H9 (cell line): ENCODE data around the gene S100A8. TPM values are rescaled to one million over a fixed set of nuclear protein-coding genes. Genes with fewer than 3 reads are reported as not detected.

Source experiments
- DNase-seq: peaks from one replicate; pipeline ENCODE4 v3.0.0-alpha.2; 2017
- H2AFZ ChIP-seq: one replicate; pipeline ENCODE4 v1.6.1; 2013; ENCODE audit warnings: mild to moderate bottlenecking, low read length, control low read depth, moderate library complexity
- H2AK5ac ChIP-seq: 2 replicates; pipeline ENCODE4 v1.6.1; 2013; ENCODE audit warnings: low read length, control low read depth, mixed read lengths; ENCODE audit not compliant: insufficient read length
- H2BK120ac ChIP-seq: one replicate; pipeline ENCODE4 v1.6.1; 2013; ENCODE audit warnings: low read depth, mild to moderate bottlenecking, low read length, control low read depth, inconsistent platforms; ENCODE audit not compliant: poor library complexity, severe bottlenecking
- H2BK12ac ChIP-seq: 2 replicates; pipeline ENCODE4 v1.6.1; 2013; ENCODE audit warnings: low read length, control low read depth, mixed read lengths, low read depth; ENCODE audit not compliant: insufficient read length
- H2BK15ac ChIP-seq: 2 replicates; pipeline ENCODE4 v1.6.1; 2013; ENCODE audit warnings: low read depth, low read length, control low read depth
- H2BK20ac ChIP-seq: one replicate; pipeline ENCODE4 v1.6.1; 2013; ENCODE audit warnings: low read depth, mild to moderate bottlenecking, low read length, control low read depth, inconsistent platforms; ENCODE audit not compliant: poor library complexity, severe bottlenecking
- H2BK5ac ChIP-seq: 2 replicates; pipeline ENCODE4 v1.6.1; 2013; ENCODE audit warnings: low read length, control low read depth, mixed read lengths; ENCODE audit not compliant: insufficient read length
- H3K14ac ChIP-seq: 2 replicates; pipeline ENCODE4 v1.6.1; 2013; ENCODE audit warnings: low read length, control low read depth; ENCODE audit not compliant: insufficient read depth
- H3K18ac ChIP-seq: 2 replicates; pipeline ENCODE4 v1.6.1; 2013; ENCODE audit warnings: low read depth, mild to moderate bottlenecking, mixed read lengths, low read length, control low read depth; ENCODE audit not compliant: insufficient read length
- H3K23ac ChIP-seq: 2 replicates; pipeline ENCODE4 v1.6.1; 2013; ENCODE audit warnings: low read length, control low read depth, mixed read lengths, low read depth; ENCODE audit not compliant: insufficient read length
- H3K23me2 ChIP-seq: 2 replicates; pipeline ENCODE4 v1.6.1; 2013; ENCODE audit warnings: low read depth, mild to moderate bottlenecking, mixed read lengths, low read length, control low read depth; ENCODE audit not compliant: insufficient read length, poor library complexity, severe bottlenecking
- H3K27ac ChIP-seq: 2 replicates; pipeline ENCODE4 v1.5.1; 2013; ENCODE audit warnings: low read length, control low read depth, mixed read lengths, low read depth; ENCODE audit not compliant: insufficient read length
- H3K27me3 ChIP-seq: 2 replicates; pipeline ENCODE4 v1.6.1; 2013; ENCODE audit warnings: low read length, control low read depth, inconsistent platforms; ENCODE audit not compliant: insufficient read depth
- H3K4ac ChIP-seq: 2 replicates; pipeline ENCODE4 v1.6.1; 2013; ENCODE audit warnings: low read depth, mild to moderate bottlenecking, control low read depth, inconsistent platforms, low read length, moderate library complexity
- H3K4me1 ChIP-seq: 2 replicates; pipeline ENCODE4 v1.6.1; 2013; ENCODE audit warnings: low read length, control low read depth, inconsistent platforms; ENCODE audit not compliant: insufficient read depth
- H3K4me2 ChIP-seq: 2 replicates; pipeline ENCODE4 v1.6.1; 2013; ENCODE audit warnings: low read length, control low read depth, mixed read lengths; ENCODE audit not compliant: insufficient read length, insufficient read depth
- H3K56ac ChIP-seq: 2 replicates; pipeline ENCODE4 v1.6.1; 2013; ENCODE audit warnings: low read depth, mild to moderate bottlenecking, mixed read lengths, low read length, control low read depth; ENCODE audit not compliant: insufficient read length
- H3K79me1 ChIP-seq: 2 replicates; pipeline ENCODE4 v1.6.1; 2013; ENCODE audit warnings: low read depth, mild to moderate bottlenecking, moderate library complexity, low read length, control low read depth, inconsistent platforms; ENCODE audit not compliant: insufficient read depth, poor library complexity, severe bottlenecking
- H3K79me2 ChIP-seq: 2 replicates; pipeline ENCODE4 v1.6.1; 2013; ENCODE audit warnings: low read length, control low read depth, inconsistent platforms; ENCODE audit not compliant: insufficient read depth
- H3K9ac ChIP-seq: 2 replicates; pipeline ENCODE4 v1.6.1; 2013; ENCODE audit warnings: low read length, control low read depth, mixed read lengths; ENCODE audit not compliant: insufficient read length; ENCODE audit errors: extremely low read depth
- H3K9me3 ChIP-seq: one replicate; pipeline ENCODE4 v1.6.1; 2013; ENCODE audit warnings: low read depth, low read length, inconsistent platforms; ENCODE audit not compliant: control insufficient read depth
- H3T11ph ChIP-seq: one replicate; pipeline ENCODE4 v1.6.1; 2013; ENCODE audit warnings: mild to moderate bottlenecking, low read length, control low read depth, inconsistent platforms
- H4K20me1 ChIP-seq: one replicate; pipeline ENCODE4 v1.6.1; 2013; ENCODE audit not compliant: control insufficient read depth, insufficient read length, insufficient read depth
- H4K5ac ChIP-seq: 2 replicates; pipeline ENCODE4 v1.6.1; 2013; ENCODE audit warnings: low read depth, mild to moderate bottlenecking, mixed read lengths, low read length, control low read depth; ENCODE audit not compliant: insufficient read length
- H4K8ac ChIP-seq: replicated peaks from 2 replicates; pipeline ENCODE4 v1.6.1; 2013; ENCODE audit warnings: low read length, control low read depth, mixed read lengths, low read depth; ENCODE audit not compliant: insufficient read length
- H4K91ac ChIP-seq: 2 replicates; pipeline ENCODE4 v1.6.1; 2013; ENCODE audit warnings: low read depth, mild to moderate bottlenecking, moderate library complexity, mixed read lengths, low read length, control low read depth; ENCODE audit not compliant: insufficient read length
- H3K27ac Mint-ChIP-seq, 3 experiments: 2 replicates in 2 of 3; 3 replicates in 1 of 3; pipeline ENCODE4 v1.8.0; 2020 to 2021; ENCODE audit warnings: mixed read lengths in 3 of 3, mild to moderate bottlenecking in 1 of 3, moderate library complexity in 1 of 3
- H3K27me3 Mint-ChIP-seq: 2 replicates; pipeline ENCODE4 v1.8.0; 2021; ENCODE audit warnings: low read depth, mild to moderate bottlenecking, moderate library complexity, mixed read lengths
- H3K36me3 Mint-ChIP-seq, 3 experiments: 2 replicates in 2 of 3; 3 replicates in 1 of 3; pipeline ENCODE4 v1.8.0; 2020 to 2021; ENCODE audit warnings: low read depth in 3 of 3, mixed read lengths in 3 of 3; ENCODE audit not compliant: insufficient read depth in 1 of 3
- H3K4me1 Mint-ChIP-seq, 2 experiments: 2 replicates each; pipeline ENCODE4 v1.8.0; 2020; ENCODE audit warnings: mixed read lengths in 2 of 2
- H3K4me3 Mint-ChIP-seq, 2 experiments: 2 replicates in 1 of 2; 3 replicates in 1 of 2; pipeline ENCODE4 v1.8.0; 2020 to 2021; ENCODE audit warnings: mild to moderate bottlenecking in 2 of 2, mixed read lengths in 2 of 2, moderate library complexity in 1 of 2
- H3K9me3 Mint-ChIP-seq, 2 experiments: 2 replicates in 1 of 2; 3 replicates in 1 of 2; pipeline ENCODE4 v1.8.0; 2020; ENCODE audit warnings: mild to moderate bottlenecking in 2 of 2, mixed read lengths in 2 of 2, moderate library complexity in 1 of 2
- CTCF ChIP-seq: fragments of 200-600 bp; sonication (generic); conservative IDR thresholded peaks from 3 replicates; pipeline ENCODE4 v1.8.0; 2021; ENCODE audit warnings: antibody characterized with exemption, mild to moderate bottlenecking
- WGBS: extraction: QIAGEN DNeasy Blood & Tissue Kit; methylation state at CpG from one replicate; pipeline ENCODE4 v1.1.7; 2013; ENCODE audit warnings: missing lambda C conversion rate, low lambda C conversion rate, mixed read lengths; ENCODE audit not compliant: insufficient read length; ENCODE audit errors: extremely low coverage; 5-methylcytosine and 5-hydroxymethylcytosine counted together
- total RNA-seq: library from RNA; stranded (reverse); gene quantifications from 2 replicates; pipeline ENCODE4 v1.2.1, GENCODE V29; 2021

S100A8 gene
- total RNA-seq, 1 experiment from 2014 or later = not detected

DNA sequence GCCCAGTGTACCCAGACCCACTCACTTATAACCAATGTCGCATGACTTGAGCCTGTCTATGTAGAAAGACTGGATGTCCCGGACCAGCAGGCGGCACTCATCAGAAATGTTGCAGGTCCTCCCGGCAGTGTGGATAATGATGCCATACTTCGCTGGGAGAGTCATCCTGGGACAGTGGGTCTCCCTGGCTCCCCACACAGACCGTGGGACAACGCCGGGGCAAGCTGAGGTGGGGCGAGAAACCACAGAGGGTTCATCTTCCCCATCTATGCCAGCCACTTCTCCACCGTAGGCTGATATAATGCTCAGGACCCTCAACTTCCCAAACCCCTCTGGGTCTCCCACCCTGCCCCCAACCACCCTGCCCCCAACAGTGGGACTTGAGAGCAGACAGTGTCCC is 50.5 kb downstream of the S100A8 start:
- Histone ChIP-seq H2BK20ac (no peak overlapping the region), H3K23ac (no peak overlapping the region), H3K18ac (no peak overlapping the region), H2BK120ac (no peak overlapping the region), H3K4me2 (no peak overlapping the region), H3K27ac (no peak overlapping the region), H3K4ac (no peak overlapping the region), H2AFZ (no peak overlapping the region), H3K4me1 (no peaks in the 10 kb centered on the region), H3K79me1 (no peaks in the 10 kb centered on the region), H3K79me2 (no peaks in the 10 kb centered on the region), H3K9ac (no peak overlapping the region), H4K20me1 (no peaks in the 10 kb centered on the region), H2AK5ac (no peak overlapping the region), H2BK5ac (no peak overlapping the region), H3K23me2 (no peaks in the 10 kb centered on the region), H3K9me3 (no peaks in the 10 kb centered on the region), H4K5ac (no peak overlapping the region), H4K8ac (no peak overlapping the region), H3T11ph (no peak overlapping the region), H2BK15ac (no peak overlapping the region), H4K91ac (no peak overlapping the region), H2BK12ac (no peak overlapping the region), H3K56ac (no peak overlapping the region), H3K27me3 (no peaks in the 10 kb centered on the region), H3K14ac (no peak overlapping the region; the same call in 1 of the 2 replicates)
- no peak overlapping the region for H3K4me3 Mint-ChIP-seq
- no peak for DNase-seq
- H3K9me3 Mint-ChIP-seq = peaks cover 0 to 2% of the 10 kb centered on the region in 2 experiments; a peak in 1 of 5 replicates
- H3K27me3 Mint-ChIP-seq = peaks cover 15% of the 10 kb centered on the region
- H3K4me1 Mint-ChIP-seq = peaks cover 0 to 5% of the 10 kb centered on the region in 2 experiments; a peak in 2 of 4 replicates
- H3K27ac Mint-ChIP-seq = no peak overlapping the region
- no peak for TF ChIP-seq CTCF
- H3K36me3 Mint-ChIP-seq = no peaks in the 10 kb centered on the region
- no CpG with 5 or more reads among the region's 10 CpGs for WGBS

Other genes starting within 250 kb of the S100A8 start
- not detected in 2 replicates for gene SPRR2G, start 240.2 kb downstream of the S100A8 start, total RNA-seq
- gene LELP1, start 187.6 kb downstream of the S100A8 start, total RNA-seq = not detected in 2 replicates
- not detected in 2 replicates for gene PRR9, start 173.5 kb downstream of the S100A8 start, total RNA-seq
- not detected in 2 replicates for gene LORICRIN, start 131.4 kb downstream of the S100A8 start, total RNA-seq
- not detected in 2 replicates for gene PGLYRP3, start 78.1 kb downstream of the S100A8 start, total RNA-seq
- gene PGLYRP4, start 42.2 kb downstream of the S100A8 start, total RNA-seq = not detected in 2 replicates
- not detected in 2 replicates for gene S100A9, start 33.2 kb downstream of the S100A8 start, total RNA-seq
- not detected in 2 replicates for gene S100A12, start 15.5 kb downstream of the S100A8 start, total RNA-seq
- not detected in 2 replicates for gene S100A7A, start 25.4 kb upstream of the S100A8 start, total RNA-seq
- not detected in 2 replicates for gene S100A7, start 69.6 kb upstream of the S100A8 start, total RNA-seq
- gene S100A6, start 144.9 kb upstream of the S100A8 start, total RNA-seq = not detected in 2 replicates
- gene S100A5, start 149.9 kb upstream of the S100A8 start, total RNA-seq = not detected in 2 replicates
- gene S100A4, start 154.7 kb upstream of the S100A8 start, total RNA-seq = 9.0 and 9.3 TPM in 2 replicates
- not detected in 2 replicates for gene S100A3, start 158.2 kb upstream of the S100A8 start, total RNA-seq
- 0.57 and 0.92 TPM in 2 replicates for gene S100A2, start 174.8 kb upstream of the S100A8 start, total RNA-seq
- 8.0 and 8.2 TPM in 2 replicates for gene S100A16, start 222.1 kb upstream of the S100A8 start, total RNA-seq
- 0.63 and 0.66 TPM in 2 replicates for gene S100A14, start 225.3 kb upstream of the S100A8 start, total RNA-seq
- gene S100A13, start 236.4 kb upstream of the S100A8 start, total RNA-seq = 55.0 and 64.5 TPM in 2 replicates
- 1.1 TPM in 1 of 2 replicates, not detected in the other for gene S100A1, start 237.4 kb upstream of the S100A8 start, total RNA-seq
- 126 and 129 TPM in 2 replicates for gene CHTOP, start 243.0 kb upstream of the S100A8 start, total RNA-seq